Measurements from ENCODE around the gene EGLN3. TPM values are rescaled to one million over a fixed set of nuclear protein-coding genes. Genes with fewer than 3 reads are reported as not detected.

EGLN3 gene
- total and polyA plus RNA-seq, 10 of the 15 experiments (the other 5 are each of a cell fraction or from before 2014, with no cell fraction given) = 0.42 to 8.1 (median 2.0) TPM

DNA sequence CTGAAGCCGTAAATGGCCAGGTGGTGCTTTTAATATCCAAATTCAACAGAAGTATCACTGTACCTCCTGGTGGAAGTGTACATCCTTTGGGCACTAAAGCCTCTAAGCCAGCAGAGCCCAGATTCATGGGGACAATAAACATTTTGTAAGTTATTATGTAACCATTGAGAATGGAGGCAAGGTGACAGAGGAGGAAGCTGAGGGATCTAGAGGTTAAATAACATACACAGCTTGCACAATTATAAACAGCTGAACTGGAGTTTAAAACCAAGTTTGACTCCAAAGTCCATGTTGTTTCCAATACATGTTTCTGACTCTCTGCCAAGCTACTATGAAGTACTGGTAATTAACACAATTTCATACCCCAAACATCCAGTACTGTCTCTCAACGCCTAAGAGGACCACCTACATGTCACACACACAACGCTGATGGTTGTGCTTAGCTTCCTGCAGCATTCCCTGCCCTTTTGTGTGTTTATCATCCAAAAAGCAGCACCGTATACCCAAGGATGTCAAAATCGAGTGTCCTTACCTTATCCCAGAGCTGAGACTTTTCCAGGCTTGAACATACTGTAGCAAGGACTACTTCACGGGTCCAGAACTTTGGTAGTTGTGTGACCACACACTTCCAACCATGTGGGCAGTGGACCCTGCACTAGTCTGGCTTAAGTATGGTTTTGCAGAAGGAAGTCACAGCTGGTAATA, 41.3 kb downstream of the EGLN3 start:
- 22% methylated on average over 6 of the region's 6 CpGs for WGBS (ENCODE audit: insufficient coverage, insufficient replicate concordance, low lambda C conversion rate, missing lambda C conversion rate)
- H3K36me3 ChIP-seq (ENCODE audit: control insufficient read depth in 2 of 2, insufficient read depth in 2 of 2, low read length in 1 of 2) = no peaks in the 10 kb centered on the region
- DNase-seq (ENCODE audit: low read depth, low spot score) = no peak
- no peak overlapping the region for H3K4me2 ChIP-seq (ENCODE audit: control insufficient read depth, insufficient read depth)
- no peak overlapping the region for H2AFZ ChIP-seq (ENCODE audit: control insufficient read depth, low read depth, low read length)
- no peaks in the 10 kb centered on the region; the same call in 2 of the 3 replicates for H3K9me3 ChIP-seq (replicated peaks; ENCODE audit: control insufficient read depth, insufficient read depth, low read length)
- no peaks in the 10 kb centered on the region for H3K27me3 ChIP-seq (replicated peaks in 1 of 2; ENCODE audit: control insufficient read depth in 2 of 2, insufficient read depth in 2 of 2, low read length in 1 of 2)
- ChIA-PET SMC1A (ENCODE audit: uncharacterized antibody, unreplicated experiment) (interaction anchor here (0.9 to 4.8 kb wide), 16 partner anchors 10 to 271 kb away, joined by 3 to 24 read pairs (median 4); no protein-coding TSS in a partner anchor), RAD21 (ENCODE audit: unreplicated experiment) (interaction anchor here (0.8 to 1.9 kb wide), 8 partner anchors 19 to 189 kb away, joined by 3 to 8 read pairs (median 4); no protein-coding TSS in a partner anchor), CTCF (interaction anchor here (0.5 to 3.6 kb wide), 12 partner anchors 8 to 607 kb away, joined by 3 to 20 read pairs (median 4); no protein-coding TSS in a partner anchor), POLR2A (no interaction called here)
- in situ Hi-C loops (cut with MboI) = no loop called here
- TF ChIP-seq PML (IDR thresholded peaks at IDR 0.05; ENCODE audit: low read length) (no peak), TCF7 (IDR thresholded peaks at IDR 0.05; ENCODE audit: borderline replicate concordance) (no peak), RAD51 (IDR thresholded peaks at IDR 0.05) (no peak)
- no peak for FAIRE-seq
- BruUV-seq (replicated peaks) = no TSS peak
- no peaks in the 10 kb centered on the region for H4K20me1 ChIP-seq (ENCODE audit: control insufficient read depth, insufficient read depth)
- H3K79me2 ChIP-seq (ENCODE audit: control insufficient read depth, insufficient read depth, low read length) = no peaks in the 10 kb centered on the region
- no peak for ATAC-seq
- H3K27ac ChIP-seq (ENCODE audit: control insufficient read depth, insufficient read depth) = no peak overlapping the region
- intact Hi-C loops (cut with micrococcal nuclease; ENCODE audit: unreplicated experiment) = no loop called here
- H3K4me3 ChIP-seq = no peak overlapping the region
- no peak overlapping the region for H3K9ac ChIP-seq (ENCODE audit: control insufficient read depth, insufficient read depth, low read length)
- H3K4me1 ChIP-seq (ENCODE audit: control insufficient read depth, insufficient read depth, low read length) = no peaks in the 10 kb centered on the region

- SMC1A ChIA-PET (ENCODE audit: uncharacterized antibody, unreplicated experiment) = interaction anchor here (0.9 to 4.8 kb wide), 10 partner anchors 11 to 272 kb away, joined by 3 to 24 read pairs (median 5); no protein-coding TSS in a partner anchor
- RAD21 ChIA-PET (ENCODE audit: unreplicated experiment) = interaction anchor here (0.8 to 1.9 kb wide), 6 partner anchors 20 to 190 kb away, joined by 3 to 8 read pairs (median 4); no protein-coding TSS in a partner anchor
- Histone ChIP-seq H2AFZ (ENCODE audit: control insufficient read depth, low read depth, low read length) (no peak overlapping the region), H4K20me1 (ENCODE audit: control insufficient read depth, insufficient read depth) (no peaks in the 10 kb centered on the region), H3K27me3 (replicated peaks in 1 of 2; ENCODE audit: control insufficient read depth in 2 of 2, insufficient read depth in 2 of 2, low read length in 1 of 2) (no peaks in the 10 kb centered on the region), H3K79me2 (ENCODE audit: control insufficient read depth, insufficient read depth, low read length) (no peaks in the 10 kb centered on the region), H3K4me1 (ENCODE audit: control insufficient read depth, insufficient read depth, low read length) (no peaks in the 10 kb centered on the region), H3K4me3 (no peak overlapping the region), H3K9ac (ENCODE audit: control insufficient read depth, insufficient read depth, low read length) (no peak overlapping the region), H3K27ac (ENCODE audit: control insufficient read depth, insufficient read depth) (no peak overlapping the region), H3K4me2 (ENCODE audit: control insufficient read depth, insufficient read depth) (no peak overlapping the region), H3K36me3 (ENCODE audit: control insufficient read depth in 2 of 2, insufficient read depth in 2 of 2, low read length in 1 of 2) (no peaks in the 10 kb centered on the region), H3K9me3 (replicated peaks; ENCODE audit: control insufficient read depth, insufficient read depth, low read length) (no peaks in the 10 kb centered on the region; the same call in 2 of the 3 replicates)
- intact Hi-C loops (cut with micrococcal nuclease; ENCODE audit: unreplicated experiment) (no loop called here), in situ Hi-C loops (cut with MboI) (no loop called here)
- TF ChIP-seq SUZ12 (IDR thresholded peaks at IDR 0.05; ENCODE audit: unreplicated experiment) (no peak), NFYB (IDR thresholded peaks at IDR 0.05; ENCODE audit: insufficient read depth, low read depth, low read length) (no peak)
- TF ChIP-seq, protein P1, sequence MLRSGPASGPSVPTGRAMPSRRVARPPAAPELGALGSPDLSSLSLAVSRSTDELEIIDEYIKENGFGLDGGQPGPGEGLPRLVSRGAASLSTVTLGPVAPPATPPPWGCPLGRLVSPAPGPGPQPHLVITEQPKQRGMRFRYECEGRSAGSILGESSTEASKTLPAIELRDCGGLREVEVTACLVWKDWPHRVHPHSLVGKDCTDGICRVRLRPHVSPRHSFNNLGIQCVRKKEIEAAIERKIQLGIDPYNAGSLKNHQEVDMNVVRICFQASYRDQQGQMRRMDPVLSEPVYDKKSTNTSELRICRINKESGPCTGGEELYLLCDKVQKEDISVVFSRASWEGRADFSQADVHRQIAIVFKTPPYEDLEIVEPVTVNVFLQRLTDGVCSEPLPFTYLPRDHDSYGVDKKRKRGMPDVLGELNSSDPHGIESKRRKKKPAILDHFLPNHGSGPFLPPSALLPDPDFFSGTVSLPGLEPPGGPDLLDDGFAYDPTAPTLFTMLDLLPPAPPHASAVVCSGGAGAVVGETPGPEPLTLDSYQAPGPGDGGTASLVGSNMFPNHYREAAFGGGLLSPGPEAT (IDR thresholded peaks at IDR 0.05; ENCODE audit: low read depth) = no peak
- 57% methylated on average over 13 of the region's 13 CpGs for WGBS (ENCODE audit: insufficient coverage, insufficient replicate concordance, low lambda C conversion rate, missing lambda C conversion rate)
- no peak for FAIRE-seq
- BruUV-seq (replicated peaks) = no TSS peak
- ATAC-seq = no peak
- no peak for DNase-seq (ENCODE audit: low read depth, low spot score)
- CTCF ChIA-PET = interaction anchor here (0.6 to 3.6 kb wide), 14 partner anchors 9 to 320 kb away, joined by 3 to 20 read pairs (median 4); no protein-coding TSS in a partner anchor
- POLR2A ChIA-PET = no interaction called here
Measured at GRCh38 chr14:33908540-33909223, 42.2 kb downstream of the EGLN3 start.

Measured in GM12878 (cell line).